Left ventricle myocardium inferior (tissue), 1 donor: ENCODE measurements around the gene LNPK. TPM values are rescaled to one million over a fixed set of nuclear protein-coding genes. Genes with fewer than 3 reads are reported as not detected.
"Not testable (repeated sequence)": the region's sequence is repeated elsewhere in the genome, so short reads cannot be mapped to it uniquely, and the experiment has no call there.

Source experiments
- DNase-seq: peaks from one replicate; pipeline ENCODE4 v3.0.0-alpha.2; 2020
- H3K27ac ChIP-seq: fragments of 200-600 bp; replicated peaks from 2 replicates; pipeline ENCODE4 v1.8.0; 2021
- H3K27me3 ChIP-seq: fragments of 200-600 bp; 2 replicates; pipeline ENCODE4 v1.8.0; 2021; ENCODE audit warnings: low read depth
- H3K36me3 ChIP-seq: fragments of 200-600 bp; 2 replicates; pipeline ENCODE4 v1.8.0; 2021
- H3K4me1 ChIP-seq: fragments of 200-600 bp; 2 replicates; pipeline ENCODE4 v1.8.0; 2021
- H3K4me3 ChIP-seq: fragments of 200-600 bp; 2 replicates; pipeline ENCODE4 v1.8.0; 2021; ENCODE audit warnings: mild to moderate bottlenecking, moderate library complexity
- H3K9me3 ChIP-seq: fragments of 200-600 bp; replicated peaks from 2 replicates; pipeline ENCODE4 v1.8.0; 2021
- intact Hi-C: fragments of 100-400 bp; cut with micrococcal nuclease; formaldehyde crosslinking; loops from one replicate; pipeline ENCODE4 v1.11.0; 2022
- total RNA-seq: library from RNA; stranded (reverse); fragmentation: NEBNext Ultra II Directional; extraction: Animal tissue kit (Norgen Biotek cat#: 25700); gene quantifications from one replicate; pipeline ENCODE4 v1.2.1, GENCODE V29; 2021
- TF ChIP-seq, protein P1 (sequence below): fragments of 200-600 bp; IDR thresholded peaks from 2 replicates; pipeline ENCODE4 v1.8.0; 2021; ENCODE audit warnings: antibody characterized with exemption, mild to moderate bottlenecking, borderline replicate concordance
- donor health status: DM: no; HTN: yes; CAD: no; lungs with severe emphysema.

LNPK gene
- total RNA-seq, 1 donor from 2014 or later: 42.3 TPM

GRCh38 chr2:175976391-175977157, 25.5 kb downstream of the LNPK start:
- Histone ChIP-seq H3K27me3 (no peaks in the 10 kb centered on the region), H3K9me3 (no peaks in the 10 kb centered on the region), H3K4me3 (no peak overlapping the region), H3K4me1 (peaks cover 9% of the 10 kb centered on the region), H3K36me3 (peaks cover 55% of the 10 kb centered on the region), H3K27ac (no peak overlapping the region)
- intact Hi-C loops: no loop called here
- TF ChIP-seq, protein P1, sequence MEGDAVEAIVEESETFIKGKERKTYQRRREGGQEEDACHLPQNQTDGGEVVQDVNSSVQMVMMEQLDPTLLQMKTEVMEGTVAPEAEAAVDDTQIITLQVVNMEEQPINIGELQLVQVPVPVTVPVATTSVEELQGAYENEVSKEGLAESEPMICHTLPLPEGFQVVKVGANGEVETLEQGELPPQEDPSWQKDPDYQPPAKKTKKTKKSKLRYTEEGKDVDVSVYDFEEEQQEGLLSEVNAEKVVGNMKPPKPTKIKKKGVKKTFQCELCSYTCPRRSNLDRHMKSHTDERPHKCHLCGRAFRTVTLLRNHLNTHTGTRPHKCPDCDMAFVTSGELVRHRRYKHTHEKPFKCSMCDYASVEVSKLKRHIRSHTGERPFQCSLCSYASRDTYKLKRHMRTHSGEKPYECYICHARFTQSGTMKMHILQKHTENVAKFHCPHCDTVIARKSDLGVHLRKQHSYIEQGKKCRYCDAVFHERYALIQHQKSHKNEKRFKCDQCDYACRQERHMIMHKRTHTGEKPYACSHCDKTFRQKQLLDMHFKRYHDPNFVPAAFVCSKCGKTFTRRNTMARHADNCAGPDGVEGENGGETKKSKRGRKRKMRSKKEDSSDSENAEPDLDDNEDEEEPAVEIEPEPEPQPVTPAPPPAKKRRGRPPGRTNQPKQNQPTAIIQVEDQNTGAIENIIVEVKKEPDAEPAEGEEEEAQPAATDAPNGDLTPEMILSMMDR: no peak
- DNase-seq: no peak

- DNase-seq: no peak
- H3K4me3 ChIP-seq: no peak overlapping the region
- no peak overlapping the region for H3K27ac ChIP-seq
- H3K36me3 ChIP-seq: peaks cover 27% of the 10 kb centered on the region
- H3K4me1 ChIP-seq: no peaks in the 10 kb centered on the region
- TF ChIP-seq, protein P1: no peak
- H3K9me3 ChIP-seq: no peaks in the 10 kb centered on the region
- no peaks in the 10 kb centered on the region for H3K27me3 ChIP-seq
- intact Hi-C loops: no loop called here
These were observed 28.7 kb downstream of the LNPK start for GRCh38 chr2:175973373-175973772.

DNA sequence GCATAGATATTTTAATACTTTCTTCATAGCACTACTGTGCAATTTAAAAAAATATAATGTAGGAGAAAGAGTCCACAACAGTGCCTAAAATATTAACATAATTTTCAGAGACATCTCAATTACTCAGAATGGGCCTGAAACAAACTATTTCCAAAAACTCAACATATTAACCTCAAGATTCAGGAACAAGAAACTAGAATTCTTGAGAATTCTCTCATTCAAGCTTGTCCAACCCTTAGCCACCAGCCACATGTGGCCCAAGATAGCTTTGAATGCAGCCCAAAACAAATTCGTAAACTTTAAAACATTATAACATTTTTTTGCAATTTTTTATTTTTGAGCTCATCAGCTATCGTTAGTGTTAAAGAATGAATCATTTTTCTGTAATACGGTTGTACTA, 35.2 kb downstream of the LNPK start:
- TF ChIP-seq, protein P1: no peak

DNA sequence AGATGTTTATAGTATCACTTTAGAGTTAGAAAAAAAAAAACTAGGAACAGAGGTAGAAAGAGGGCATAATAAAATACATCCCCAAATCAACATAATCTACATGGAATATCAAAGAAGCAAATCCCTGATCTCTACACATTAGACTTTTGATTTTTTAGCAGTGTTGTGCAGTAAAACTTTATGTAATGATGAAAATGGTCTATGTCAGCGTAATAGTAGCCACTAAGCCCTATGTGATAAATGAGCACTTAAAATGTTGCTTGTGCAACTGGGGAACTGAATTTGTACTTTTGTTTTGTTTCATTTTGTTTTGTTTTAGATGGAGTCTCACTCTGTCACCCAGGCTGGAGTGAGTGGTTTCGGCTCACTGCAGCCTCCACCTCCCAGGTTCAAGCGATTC, 36.3 kb downstream of the LNPK start:
- H3K9me3 ChIP-seq: peaks cover 8% of the 10 kb centered on the region
- no peak overlapping the region for H3K4me3 ChIP-seq
- H3K27ac ChIP-seq: no peak overlapping the region
- no peak for DNase-seq
- H3K36me3 ChIP-seq: peaks cover 8% of the 10 kb centered on the region
- H3K27me3 ChIP-seq: no peaks in the 10 kb centered on the region
- TF ChIP-seq, protein P1: no peak
- intact Hi-C loops: no loop called here
- no peaks in the 10 kb centered on the region for H3K4me1 ChIP-seq

More for the DNA sequence above, 35.2 kb downstream of the LNPK start:
- Histone ChIP-seq H3K27ac (no peak overlapping the region), H3K36me3 (peaks cover 7% of the 10 kb centered on the region), H3K4me3 (no peak overlapping the region), H3K9me3 (peaks cover 8% of the 10 kb centered on the region), H3K4me1 (no peaks in the 10 kb centered on the region), H3K27me3 (no peaks in the 10 kb centered on the region)
- intact Hi-C loops: no loop called here
- DNase-seq: no peak

DNA sequence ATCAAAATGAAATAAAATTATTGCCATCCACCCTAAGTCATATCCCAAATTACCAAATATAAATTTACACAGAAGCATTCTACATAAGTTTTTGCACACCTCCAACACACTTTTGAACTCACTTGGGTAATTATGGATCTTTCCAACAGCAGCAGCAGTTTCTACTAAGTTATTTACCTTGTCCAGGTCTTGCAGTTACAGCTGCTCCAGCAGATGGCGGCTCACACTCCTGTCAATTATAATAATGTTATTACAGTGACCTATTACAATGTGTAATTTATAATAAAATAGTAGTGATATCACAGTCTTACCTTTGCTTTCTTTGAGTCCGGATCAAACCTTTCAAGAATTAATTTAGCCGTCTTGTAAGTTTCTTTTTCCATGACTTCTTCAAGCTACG, 37.9 kb downstream of the LNPK start:
- no peaks in the 10 kb centered on the region for H3K4me1 ChIP-seq
- H3K36me3 ChIP-seq: peaks cover 8% of the 10 kb centered on the region
- no peak overlapping the region for H3K4me3 ChIP-seq
- H3K27ac ChIP-seq: no peak overlapping the region
- H3K9me3 ChIP-seq: peaks cover 8% of the 10 kb centered on the region
- TF ChIP-seq, protein P1: no peak
- no peak for DNase-seq
- no peaks in the 10 kb centered on the region for H3K27me3 ChIP-seq
- intact Hi-C loops: no loop called here

DNA sequence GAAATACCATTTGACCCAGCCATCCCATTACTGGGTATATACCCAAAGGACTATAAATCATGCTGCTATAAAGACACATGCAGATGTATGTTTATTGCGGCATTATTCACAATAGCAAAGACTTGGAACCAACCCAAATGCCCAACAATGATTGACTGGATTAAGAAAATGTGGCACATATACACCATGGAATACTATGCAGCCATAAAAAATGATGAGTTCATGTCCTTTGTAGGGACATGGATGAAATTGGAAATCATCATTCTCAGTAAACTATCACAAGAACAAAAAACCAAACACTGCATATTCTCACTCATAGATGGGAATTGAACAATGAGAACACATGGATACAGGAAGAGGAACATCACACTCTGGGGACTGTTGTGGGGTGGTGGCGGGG, 38.9 kb downstream of the LNPK start:
- H3K27me3 ChIP-seq, H3K4me1 ChIP-seq, intact Hi-C loops, H3K4me3 ChIP-seq, H3K9me3 ChIP-seq, H3K27ac ChIP-seq, DNase-seq: not testable (repeated sequence)
- peaks cover 14% of the 10 kb centered on the region for H3K36me3 ChIP-seq
